Activated CD4-positive, alpha-beta T cell treated with anti-CD3 and anti-CD28 coated beads for 36 hours (primary cell): Measurements from ENCODE around the gene CFAP74. TPM values are rescaled to one million over a fixed set of nuclear protein-coding genes. Genes with fewer than 3 reads are reported as not detected.
A peak's percentile ranks its signal among the peaks of the same experiment; 100 is the strongest.

Experiments
- ATAC-seq: fragments of 200-7000 bp; cut with Tn5 transposase; one replicate; pipeline ENCODE4 v1.10.0; 2021; ENCODE audit warnings: mild to moderate bottlenecking, moderate library complexity
- CTCF ChIA-PET: fragments of 350-600 bp; sonication (Branson Sonifier 250); formaldehyde crosslinking; loops from one replicate; lab custom pipeline; 2021; ENCODE audit warnings: antibody characterized with exemption; lab: Charles Lee
- POLR2A ChIA-PET: fragments of 350-600 bp; sonication (Branson Sonifier 250); formaldehyde crosslinking; loops from one replicate; lab custom pipeline; 2021; ENCODE audit warnings: antibody characterized with exemption, inconsistent platforms; lab: Charles Lee
- DNase-seq: peaks from one replicate; pipeline ENCODE4 v3.0.0-alpha.2; 2020
- H3K27ac Mint-ChIP-seq: one replicate; pipeline ENCODE4 v1.8.0; 2021; ENCODE audit warnings: mixed read lengths
- H3K27me3 Mint-ChIP-seq: one replicate; pipeline ENCODE4 v1.8.0; 2021; ENCODE audit warnings: mixed read lengths
- H3K36me3 Mint-ChIP-seq: one replicate; pipeline ENCODE4 v1.8.0; 2021; ENCODE audit warnings: low read depth, mixed read lengths
- H3K4me1 Mint-ChIP-seq: one replicate; pipeline ENCODE4 v1.8.0; 2021; ENCODE audit warnings: mixed read lengths
- H3K4me3 Mint-ChIP-seq: one replicate; pipeline ENCODE4 v1.8.0; 2021; ENCODE audit warnings: mild to moderate bottlenecking, moderate library complexity, mixed read lengths
- H3K9me3 Mint-ChIP-seq: one replicate; pipeline ENCODE4 v1.8.0; 2021; ENCODE audit warnings: low read depth, mixed read lengths
- intact Hi-C, 2 experiments: fragments of 100-400 bp; cut with DNase I in 1 of 2; cut with micrococcal nuclease in 1 of 2; formaldehyde crosslinking; loops; one replicate each; pipeline versions ENCODE4 v1.14.2 to v1.15.1; 2022 to 2024; cut with DNase I, micrococcal nuclease
- total RNA-seq, 2 experiments: library from RNA; stranded (reverse); gene quantifications; one replicate each; pipeline ENCODE4 v1.2.3, GENCODE V29; 2021

CFAP74 gene
- total RNA-seq, 2 experiments from 2014 or later: 0.25 TPM; not detected in 1

GRCh38 chr1:1875932-1876331 is 127.7 kb downstream of the CFAP74 start:
- Mint-ChIP-seq H3K4me3 (peak overlapping the region; percentile 4), H3K27me3 (no peaks in the 10 kb centered on the region), H3K27ac (peak overlapping the region; percentile 96), H3K4me1 (peaks cover 77% of the 10 kb centered on the region), H3K9me3 (no peaks in the 10 kb centered on the region), H3K36me3 (peaks cover 52% of the 10 kb centered on the region)
- ATAC-seq (peak; percentile 94), DNase-seq (peak; percentile 72)
- POLR2A ChIA-PET: no interaction called here
- intact Hi-C loops: loop anchor here (5.0 kb wide), 2 partner anchors 34 to 49 kb away; no protein-coding TSS in a partner anchor
- CTCF ChIA-PET: interaction anchor here (0.5 to 1.2 kb wide), 2 partner anchors 11 to 16 kb away, joined by 3 to 5 read pairs; no protein-coding TSS in a partner anchor

DNA sequence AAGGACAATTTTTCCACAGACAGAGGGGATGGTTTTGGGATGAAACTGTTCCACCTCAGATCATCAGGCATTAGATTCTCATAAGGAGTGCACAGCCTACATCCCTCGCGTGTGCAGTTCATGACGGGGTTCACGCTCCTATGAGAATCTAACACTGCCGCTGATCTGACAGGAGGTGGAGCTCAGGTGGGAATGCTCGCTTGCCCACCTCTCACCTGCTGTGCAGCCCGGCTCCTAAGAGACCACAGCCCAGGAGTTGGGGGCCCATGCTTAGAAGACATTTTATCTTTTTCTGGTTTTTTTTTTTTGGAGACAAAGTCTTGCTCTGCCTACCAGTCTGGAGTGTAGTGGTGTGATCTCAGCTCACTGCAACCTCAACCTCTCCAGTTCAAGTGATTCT is 128.7 kb downstream of the CFAP74 start:
- POLR2A ChIA-PET: no interaction called here

DNA sequence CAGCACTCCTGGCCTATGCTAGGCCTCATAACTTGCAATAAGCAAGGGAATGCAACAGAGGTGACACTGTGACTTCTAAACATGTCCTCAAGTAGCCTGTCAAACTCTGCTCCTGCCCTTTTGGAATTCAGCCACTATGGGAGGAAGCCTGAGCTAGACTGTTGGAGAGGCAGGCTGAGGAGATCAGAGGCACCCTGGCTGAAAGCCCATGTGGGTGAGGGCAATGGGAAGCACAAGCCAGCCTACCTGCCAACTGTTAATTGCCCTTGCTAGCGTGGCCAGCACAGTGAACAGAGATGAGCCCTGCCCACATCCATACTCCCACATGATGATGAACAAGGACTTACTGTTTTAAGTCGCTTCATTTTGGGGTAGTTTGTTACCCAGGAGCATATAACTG is 130.4 kb downstream of the CFAP74 start:
- H3K36me3 Mint-ChIP-seq: peaks cover 49% of the 10 kb centered on the region
- H3K27me3 Mint-ChIP-seq: no peaks in the 10 kb centered on the region
- CTCF ChIA-PET: no interaction called here
- no peak for DNase-seq
- POLR2A ChIA-PET: no interaction called here
- H3K9me3 Mint-ChIP-seq: no peaks in the 10 kb centered on the region
- no peak overlapping the region for H3K4me3 Mint-ChIP-seq
- intact Hi-C loops: loop anchor here in 1 of 2 experiments (2.0 kb wide), 1 partner anchor 20 kb away; no protein-coding TSS in a partner anchor
- H3K4me1 Mint-ChIP-seq: peaks cover 71% of the 10 kb centered on the region
- no peak for ATAC-seq
- H3K27ac Mint-ChIP-seq: no peak overlapping the region

More for the DNA sequence above, 128.7 kb downstream of the CFAP74 start:
- Mint-ChIP-seq H3K36me3 (peaks cover 51% of the 10 kb centered on the region), H3K27ac (no peak overlapping the region), H3K4me1 (peaks cover 78% of the 10 kb centered on the region), H3K9me3 (no peaks in the 10 kb centered on the region), H3K27me3 (no peaks in the 10 kb centered on the region), H3K4me3 (no peak overlapping the region)
- intact Hi-C loops: loop anchor here (5.0 kb wide), 2 partner anchors 33 to 48 kb away; no protein-coding TSS in a partner anchor
- CTCF ChIA-PET: interaction anchor here (1.2 kb wide), 1 partner anchor 12 kb away, joined by 5 read pairs; no protein-coding TSS in a partner anchor
- DNase-seq (no peak), ATAC-seq (no peak)

GRCh38 chr1:1872329-1872994 is 131.1 kb downstream of the CFAP74 start:
- ATAC-seq: no peak
- Mint-ChIP-seq H3K4me3 (no peak overlapping the region), H3K4me1 (peaks cover 66% of the 10 kb centered on the region), H3K9me3 (no peaks in the 10 kb centered on the region), H3K27ac (peak overlapping the region; percentile 32), H3K27me3 (no peaks in the 10 kb centered on the region), H3K36me3 (peaks cover 47% of the 10 kb centered on the region)
- ChIA-PET POLR2A (no interaction called here), CTCF (no interaction called here)
- intact Hi-C loops: loop anchor here in 1 of 2 experiments (2.0 kb wide), 1 partner anchor 20 kb away; no protein-coding TSS in a partner anchor
- DNase-seq: no peak

Other genes starting within 250 kb of the CFAP74 start
- gene NADK, start 225.3 kb downstream of the CFAP74 start, total RNA-seq: 10 to 100 TPM; 53.1 to 56.2 TPM
- 100 to 1,000 TPM; 347 to 669 TPM for gene GNB1, start 112.7 kb downstream of the CFAP74 start, total RNA-seq
- gene CALML6, start 88.5 kb downstream of the CFAP74 start, total RNA-seq: under 1 TPM; 0.21 to 0.81 TPM
- gene TMEM52, start 84.5 kb downstream of the CFAP74 start, total RNA-seq: 1 to 10 TPM in 1 of 2 experiments, under 1 TPM in 1; 0.88 to 1.1 TPM
- gene GABRD, start 15.6 kb upstream of the CFAP74 start, total RNA-seq: not detected
- gene PRKCZ, start 46.6 kb upstream of the CFAP74 start, total RNA-seq: 10 to 100 TPM in 1 of 2 experiments, 1 to 10 TPM in 1; 9.8 to 10.9 TPM
- gene FAAP20, start 191.0 kb upstream of the CFAP74 start, total RNA-seq: 10 to 100 TPM; 69.7 to 84.4 TPM
- gene SKI, start 224.5 kb upstream of the CFAP74 start, total RNA-seq: 10 to 100 TPM; 28.7 to 34.0 TPM